GM19238 (cell line): Measurements from ENCODE around the gene CHAT.

Experiments used
- DNase-seq: peaks from one replicate; pipeline ENCODE4 v3.0.0; 2011; ENCODE audit warnings: low spot score; ENCODE audit not compliant: insufficient read length

The CHAT gene

GRCh38 chr10:49597426-49598163, 16.2 kb upstream of the CHAT start:
- DNase-seq, result no peak

DNA sequence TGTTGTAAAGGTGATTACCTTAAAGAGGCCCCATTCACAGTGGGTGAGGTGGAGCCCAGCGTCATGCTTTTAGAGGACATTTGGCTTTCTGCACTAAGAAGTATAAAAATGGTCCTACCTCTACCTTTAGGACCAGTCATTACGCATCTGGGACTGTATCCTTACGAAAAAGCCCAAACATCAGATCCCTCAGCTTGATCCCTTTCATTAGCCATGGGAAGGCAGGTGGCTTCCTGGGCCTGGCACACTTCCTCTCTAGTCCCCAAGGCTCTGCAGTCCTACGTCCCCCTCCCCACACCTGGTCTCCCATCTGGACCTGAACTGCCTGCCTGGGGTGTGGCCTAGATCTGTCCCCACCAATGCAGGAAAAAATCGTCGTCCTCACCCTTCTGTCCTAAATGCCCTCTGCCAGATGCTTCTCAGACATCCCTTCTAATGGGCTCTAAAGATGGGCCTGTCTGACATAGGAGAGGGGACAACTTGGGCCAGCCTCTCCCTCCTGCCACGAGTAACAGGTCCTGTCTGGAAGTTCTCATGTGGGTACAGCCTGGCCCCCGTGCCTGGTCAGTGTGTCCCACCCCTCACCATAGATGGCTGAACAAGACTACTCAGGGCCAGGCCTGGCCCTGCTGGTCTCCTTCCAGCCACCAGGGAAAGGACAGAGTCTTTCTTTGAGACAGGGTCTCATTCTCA, 15.5 kb upstream of the CHAT start:
- no peak for DNase-seq

- no peak for DNase-seq
Observed at GRCh38 chr10:49598986-49599385, 14.9 kb upstream of the CHAT start.

GRCh38 chr10:49599546-49599945, 14.3 kb upstream of the CHAT start:
- no peak for DNase-seq

GRCh38 chr10:49600046-49600445, 13.8 kb upstream of the CHAT start:
- DNase-seq, result no peak

- DNase-seq, result no peak
Observed at GRCh38 chr10:49600781-49601400, 12.9 kb upstream of the CHAT start.

DNA sequence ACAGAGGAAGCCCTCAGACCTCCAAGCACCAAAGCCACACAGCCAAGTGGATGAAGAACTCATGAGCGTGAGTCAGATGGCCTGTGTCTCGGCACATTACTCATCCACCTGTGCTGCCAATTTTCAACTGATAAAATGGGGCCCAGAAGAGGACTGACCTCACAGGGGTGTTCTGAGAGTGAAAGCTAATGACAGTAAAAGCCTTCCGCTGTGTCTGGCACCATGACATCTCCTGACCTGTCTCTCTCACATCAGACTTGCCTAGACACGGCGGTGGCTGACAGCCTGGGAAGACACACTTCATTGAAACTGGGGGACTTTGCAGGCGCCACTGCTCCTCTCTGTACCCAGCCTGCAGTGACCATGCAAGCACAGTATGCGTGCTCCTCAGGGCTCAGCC, 12.0 kb upstream of the CHAT start:
- no peak for DNase-seq

GRCh38 chr10:49602380-49603023, 11.3 kb upstream of the CHAT start:
- no peak for DNase-seq

- DNase-seq, result no peak
Observed at GRCh38 chr10:49605216-49605938, 8.5 kb upstream of the CHAT start.

GRCh38 chr10:49605939-49606509, 7.8 kb upstream of the CHAT start:
- no peak for DNase-seq

DNA sequence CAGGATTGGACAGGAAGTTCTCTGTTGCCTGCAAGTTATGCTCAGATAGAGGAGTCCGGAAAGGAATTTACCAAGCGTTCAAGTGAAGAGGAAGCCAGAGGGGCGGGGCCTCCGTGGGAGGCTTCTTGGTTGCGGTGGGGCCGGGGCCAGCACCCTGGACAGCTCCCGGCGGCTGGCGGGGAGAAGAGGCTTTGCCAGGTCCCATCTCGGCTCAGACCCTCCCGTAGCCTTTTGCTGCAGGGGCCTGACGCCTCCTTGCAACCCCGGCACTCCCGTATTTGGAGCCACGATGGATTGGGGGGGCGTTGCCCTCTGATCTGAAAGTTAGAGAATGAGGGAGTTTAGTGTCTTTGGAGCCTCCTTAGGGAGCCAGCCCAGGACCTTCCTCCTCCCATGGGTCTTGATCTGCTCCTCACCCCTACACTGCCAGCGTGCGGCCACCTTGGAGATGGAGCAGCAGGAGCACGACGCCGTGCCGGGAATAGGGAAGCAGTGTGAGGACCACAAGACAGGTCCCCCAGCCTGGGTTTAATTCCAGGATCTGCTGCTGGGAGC, 6.8 kb upstream of the CHAT start:
- peak; percentile 80 for DNase-seq

DNA sequence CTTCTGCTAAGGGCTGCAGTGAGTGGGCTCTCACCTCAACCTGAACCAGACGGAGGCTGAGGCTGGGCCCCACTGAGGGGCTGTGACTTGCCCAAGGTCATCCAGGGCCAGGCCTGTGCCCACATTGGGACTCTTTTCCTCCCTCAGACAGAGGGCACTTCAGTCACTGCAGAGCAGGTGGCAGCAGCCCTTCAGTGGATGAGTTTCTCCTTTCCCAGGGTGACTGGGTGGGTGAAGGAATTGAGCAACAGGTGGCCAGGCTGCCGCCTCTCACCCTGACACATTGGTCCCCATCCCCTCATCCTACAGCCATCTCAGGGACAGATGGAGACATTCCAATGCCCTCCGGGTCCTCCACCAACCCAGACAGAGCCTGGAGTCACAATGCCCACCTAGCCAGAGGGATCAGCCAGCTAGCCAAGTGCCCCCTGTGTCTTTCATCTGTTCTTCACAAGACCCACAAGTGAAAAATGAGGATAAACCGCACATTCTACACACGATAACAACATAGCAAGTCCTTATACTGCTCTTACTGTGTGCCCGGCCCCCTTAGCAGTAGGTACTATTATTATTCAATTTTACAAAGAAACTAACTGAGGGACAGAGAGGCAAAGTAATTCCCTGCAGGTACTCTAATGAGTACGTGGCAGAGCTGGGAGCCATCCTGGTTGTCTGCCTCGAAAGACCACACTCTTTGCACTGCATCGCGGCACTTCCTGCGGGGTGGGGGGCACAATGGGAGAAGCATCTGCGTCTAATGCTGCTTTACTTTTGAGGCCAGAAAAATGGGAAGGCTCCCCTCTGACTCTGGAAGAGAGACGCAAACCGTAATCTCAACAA, 5.5 kb upstream of the CHAT start:
- DNase-seq, result no peak

DNA sequence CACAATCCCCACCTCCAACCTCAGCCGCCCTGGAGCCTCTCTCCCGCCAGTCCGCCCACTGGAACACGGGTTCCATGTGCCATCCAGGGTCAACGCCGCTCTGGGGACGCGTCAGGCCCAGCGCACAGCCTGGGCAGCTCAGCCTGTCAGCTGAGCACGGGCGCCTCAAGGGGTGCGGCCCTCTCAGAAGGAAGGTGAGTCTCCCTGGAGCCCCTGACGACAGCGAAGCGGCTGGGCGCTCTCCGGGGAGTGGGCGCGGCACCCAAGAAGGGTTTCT, 4.9 kb upstream of the CHAT start:
- DNase-seq, result no peak

DNA sequence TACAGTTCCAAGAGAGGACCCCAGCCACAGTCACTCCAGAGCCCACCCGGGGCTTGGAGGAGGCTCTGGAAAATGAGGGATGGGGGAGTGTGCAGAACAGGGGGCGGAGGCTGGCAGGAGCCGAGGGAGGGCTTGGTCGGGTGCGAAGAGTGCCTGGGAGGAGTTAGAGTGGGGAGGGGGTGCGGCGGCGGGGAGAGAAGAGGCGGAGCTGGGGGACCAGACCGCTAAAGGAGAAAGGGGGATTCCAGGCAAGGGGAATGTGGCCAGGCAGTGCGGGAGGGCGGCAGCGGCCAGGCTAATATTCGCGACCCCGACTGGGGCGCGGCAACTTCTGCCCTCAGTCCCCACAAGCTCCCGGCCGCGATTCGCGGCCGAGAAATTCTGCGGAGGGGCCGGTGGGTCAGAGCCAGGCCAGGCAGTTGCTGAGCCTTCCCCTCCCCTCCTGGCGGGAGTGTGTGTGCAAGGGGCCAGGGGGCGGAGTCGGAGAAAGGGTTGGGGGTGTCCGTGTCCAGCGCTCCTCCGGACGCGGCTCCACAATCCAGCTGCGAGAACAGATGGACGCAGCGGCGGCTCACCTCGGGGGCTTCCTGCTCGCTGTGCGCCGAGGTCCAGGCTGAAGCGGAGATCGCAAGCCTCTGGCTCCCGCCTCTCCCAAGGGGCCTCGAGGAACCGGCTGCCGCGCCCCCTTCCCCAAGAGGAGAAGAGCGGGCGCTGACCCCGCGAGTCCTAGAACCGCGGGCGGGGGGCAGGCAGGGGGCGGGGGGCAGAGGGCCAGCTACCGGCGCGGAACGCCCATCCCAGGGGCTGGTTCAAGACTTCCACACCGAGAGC, 4.3 kb upstream of the CHAT start:
- no peak for DNase-seq

GRCh38 chr10:49610114-49610457, 3.8 kb upstream of the CHAT start, which contains the start of gene SLC18A3:
Gene SLC18A3, plus strand, starts transcription at chr10:49610310. Its CDS starts 431 bp downstream, at chr10:49610741.
- no peak for DNase-seq

DNA sequence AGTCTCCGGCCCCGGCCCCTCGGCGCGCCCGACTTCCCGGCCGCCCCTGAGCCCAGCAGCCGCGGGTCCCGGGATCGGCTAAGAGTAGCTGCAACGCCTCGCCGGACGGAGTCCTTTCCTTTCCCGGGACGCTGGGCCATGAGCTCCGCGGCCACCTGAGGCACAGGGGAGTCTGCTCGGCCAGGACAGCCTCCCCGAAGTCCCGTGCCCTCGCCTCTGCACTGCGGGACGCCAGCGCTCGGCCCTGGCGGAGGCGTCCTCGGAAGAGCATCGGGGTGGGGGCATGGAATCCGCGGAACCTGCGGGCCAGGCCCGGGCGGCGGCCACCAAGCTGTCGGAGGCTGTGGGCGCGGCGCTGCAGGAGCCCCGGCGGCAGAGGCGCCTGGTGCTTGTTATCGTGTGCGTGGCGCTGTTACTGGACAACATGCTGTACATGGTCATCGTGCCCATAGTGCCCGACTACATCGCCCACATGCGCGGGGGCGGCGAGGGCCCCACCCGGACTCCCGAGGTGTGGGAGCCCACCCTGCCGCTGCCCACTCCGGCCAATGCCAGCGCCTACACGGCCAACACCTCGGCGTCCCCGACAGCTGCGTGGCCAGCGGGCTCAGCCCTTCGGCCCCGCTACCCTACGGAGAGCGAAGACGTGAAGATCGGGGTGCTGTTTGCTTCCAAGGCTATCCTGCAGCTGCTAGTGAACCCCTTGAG, 3.2 kb upstream of the CHAT start:
- DNase-seq, result no peak

- no peak for DNase-seq
Observed at GRCh38 chr10:49611166-49611815, 2.5 kb upstream of the CHAT start.
